Smooth muscle cell (in vitro differentiated cells): Measurements from ENCODE around the gene RBM34. TPM values are rescaled to one million over a fixed set of nuclear protein-coding genes. Genes with fewer than 3 reads are reported as not detected.

Source experiments
- DNase-seq: peaks from one replicate; lab custom pipeline; 2025; ENCODE audit not compliant: unreplicated experiment; lab: John Stamatoyannopoulos, UW
- H2AFZ ChIP-seq: fragments of 200-600 bp; sonication (generic); 2 replicates; pipeline ENCODE4 v1.6.0; 2016; ENCODE audit warnings: antibody characterized with exemption, low read depth, mild to moderate bottlenecking
- H3F3A ChIP-seq: fragments of 200-600 bp; sonication (generic); 2 replicates; pipeline ENCODE4 v1.6.0; 2017; ENCODE audit warnings: antibody characterized with exemption, low read depth
- H3K27ac ChIP-seq: fragments of 200-600 bp; sonication (generic); 2 replicates; pipeline ENCODE4 v1.5.1; 2016; ENCODE audit warnings: low read depth, mild to moderate bottlenecking
- H3K27me3 ChIP-seq: fragments of 200-600 bp; sonication (generic); 2 replicates; pipeline ENCODE4 v1.6.1; 2016; ENCODE audit warnings: low read depth, mild to moderate bottlenecking
- H3K36me3 ChIP-seq: fragments of 200-600 bp; sonication (generic); 2 replicates; pipeline ENCODE4 v1.5.1; 2016; ENCODE audit warnings: low read depth
- H3K4me1 ChIP-seq: fragments of 200-600 bp; sonication (generic); 2 replicates; pipeline ENCODE4 v1.5.1; 2016; ENCODE audit warnings: low read depth
- H3K4me2 ChIP-seq: fragments of 200-600 bp; sonication (generic); 2 replicates; pipeline ENCODE4 v1.6.0; 2016; ENCODE audit warnings: mild to moderate bottlenecking
- H3K4me3 ChIP-seq: fragments of 200-600 bp; sonication (generic); 2 replicates; pipeline ENCODE4 v1.5.1; 2016; ENCODE audit warnings: mild to moderate bottlenecking
- H3K79me2 ChIP-seq: fragments of 200-600 bp; sonication (generic); 2 replicates; pipeline ENCODE4 v1.6.0; 2016; ENCODE audit warnings: low read depth, mild to moderate bottlenecking
- H3K9ac ChIP-seq: fragments of 200-600 bp; sonication (generic); 2 replicates; pipeline ENCODE4 v1.6.0; 2016; ENCODE audit warnings: low read depth
- H3K9me3 ChIP-seq: fragments of 200-600 bp; sonication (generic); replicated peaks from 2 replicates; pipeline ENCODE4 v1.5.1; 2016; ENCODE audit warnings: low read depth
- H4K20me1 ChIP-seq: fragments of 200-600 bp; sonication (generic); 2 replicates; pipeline ENCODE4 v1.6.0; 2016; ENCODE audit warnings: low read depth
- CTCF ChIP-seq: fragments of 200-600 bp; sonication (generic); IDR thresholded peaks from 2 replicates; pipeline ENCODE4 v1.5.1; 2017; ENCODE audit warnings: borderline replicate concordance, mild to moderate bottlenecking, antibody characterized with exemption; ENCODE audit not compliant: insufficient read depth, poor library complexity, severe bottlenecking
- WGBS: methylation state at CpG from one replicate; pipeline ENCODE4 v1.1.7; 2016; ENCODE audit warnings: low lambda C conversion rate; 5-methylcytosine and 5-hydroxymethylcytosine counted together
- polyA plus RNA-seq: library from polyadenylated mRNA; unstranded; fragments of >200 nt; fragmentation: Nextera tagmentation; extraction: Ambion mirVana; gene quantifications from 2 replicates; pipeline ENCODE4 v1.2.1, GENCODE V29; 2016
- total RNA-seq: library from RNA; depleted of rRNA; stranded (reverse); fragments of >200 nt; gene quantifications from 2 replicates; pipeline ENCODE4 v1.2.3, GENCODE V29; 2014

RBM34 gene
- total and polyA plus RNA-seq, 2 experiments from 2014 or later: 59.9 to 68.0 TPM

DNA sequence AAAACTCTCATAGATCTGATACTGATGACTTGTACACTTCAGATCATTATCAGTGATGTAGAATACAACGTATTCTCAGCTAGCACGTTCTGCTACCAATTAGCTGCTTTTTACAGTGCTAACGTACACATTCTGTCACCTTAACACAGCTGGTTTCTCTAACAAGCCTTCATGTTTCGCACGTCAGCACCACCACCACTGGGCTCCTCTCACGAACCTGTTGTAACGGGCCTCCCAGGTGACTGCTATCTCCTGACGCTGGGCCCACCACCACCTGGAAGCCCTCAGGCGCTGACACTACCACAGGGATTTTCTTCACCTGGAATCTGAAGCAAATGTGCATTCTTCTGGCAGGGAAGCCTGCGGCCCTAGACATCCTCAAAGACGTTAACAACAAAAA, 52.2 kb downstream of the RBM34 start:
- H3F3A ChIP-seq: peaks cover 54% of the 10 kb centered on the region
- peaks cover 26% of the 10 kb centered on the region for H3K36me3 ChIP-seq
- no peak overlapping the region for H3K4me3 ChIP-seq
- no peaks in the 10 kb centered on the region for H3K27me3 ChIP-seq
- no peak for DNase-seq
- peaks cover 15% of the 10 kb centered on the region for H3K79me2 ChIP-seq
- no peaks in the 10 kb centered on the region for H3K9me3 ChIP-seq
- H3K27ac ChIP-seq: no peak overlapping the region
- peaks cover 48% of the 10 kb centered on the region for H4K20me1 ChIP-seq
- 88% methylated on average over 11 of the region's 11 CpGs for WGBS
- no peak for TF ChIP-seq CTCF
- no peak overlapping the region for H2AFZ ChIP-seq
- no peak overlapping the region for H3K4me2 ChIP-seq
- H3K4me1 ChIP-seq: peaks cover 5% of the 10 kb centered on the region
- H3K9ac ChIP-seq: no peak overlapping the region

GRCh38 chr1:235108185-235108593, 52.9 kb downstream of the RBM34 start:
- H3K9me3 ChIP-seq: no peaks in the 10 kb centered on the region
- H2AFZ ChIP-seq: no peak overlapping the region
- no peak overlapping the region for H3K4me2 ChIP-seq
- H3K4me1 ChIP-seq: peaks cover 5% of the 10 kb centered on the region
- H4K20me1 ChIP-seq: peaks cover 42% of the 10 kb centered on the region
- no peak for DNase-seq
- no peaks in the 10 kb centered on the region for H3K27me3 ChIP-seq
- 100% methylated on average over 1 of the region's 1 CpG for WGBS
- TF ChIP-seq CTCF: no peak
- no peak overlapping the region for H3K27ac ChIP-seq
- peaks cover 9% of the 10 kb centered on the region for H3K79me2 ChIP-seq
- H3K36me3 ChIP-seq: peaks cover 19% of the 10 kb centered on the region
- peaks cover 47% of the 10 kb centered on the region for H3F3A ChIP-seq
- H3K4me3 ChIP-seq: no peak overlapping the region
- H3K9ac ChIP-seq: no peak overlapping the region

GRCh38 chr1:235107368-235108184, 53.5 kb downstream of the RBM34 start:
- Histone ChIP-seq H3F3A (peaks cover 46% of the 10 kb centered on the region), H3K79me2 (peaks cover 5% of the 10 kb centered on the region), H3K4me3 (no peak overlapping the region), H3K4me1 (peaks cover 5% of the 10 kb centered on the region), H3K27ac (no peak overlapping the region), H2AFZ (no peak overlapping the region), H3K36me3 (peaks cover 14% of the 10 kb centered on the region), H3K27me3 (no peaks in the 10 kb centered on the region), H3K9ac (no peak overlapping the region), H4K20me1 (peaks cover 35% of the 10 kb centered on the region), H3K9me3 (no peaks in the 10 kb centered on the region), H3K4me2 (no peak overlapping the region)
- WGBS: 96% methylated on average over 16 of the region's 16 CpGs
- no peak for TF ChIP-seq CTCF
- DNase-seq: no peak

DNA sequence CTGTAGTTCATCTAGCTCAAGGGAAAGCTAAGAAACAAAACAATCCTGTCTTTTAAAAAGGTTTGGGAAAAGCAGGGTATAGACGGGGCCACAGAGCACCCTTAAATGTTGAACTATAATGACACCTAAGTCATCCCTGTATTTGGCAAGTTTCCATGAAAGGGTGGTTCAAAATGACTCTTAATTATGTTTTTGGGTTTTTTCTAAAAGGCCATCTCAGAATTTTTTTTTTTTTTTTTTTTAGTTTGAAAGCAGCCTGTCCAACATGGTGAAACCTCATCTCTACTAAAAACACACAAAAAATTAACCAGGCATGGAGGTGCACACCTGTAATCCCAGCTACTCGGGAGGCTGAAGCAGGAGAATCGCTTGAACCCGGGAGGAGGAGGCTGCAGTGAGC, 54.6 kb downstream of the RBM34 start:
- no peaks in the 10 kb centered on the region for H3K27me3 ChIP-seq
- H2AFZ ChIP-seq: no peak overlapping the region
- peaks cover 8% of the 10 kb centered on the region for H3K36me3 ChIP-seq
- H3K79me2 ChIP-seq: no peaks in the 10 kb centered on the region
- no peaks in the 10 kb centered on the region for H3K9me3 ChIP-seq
- H3K4me3 ChIP-seq: no peak overlapping the region
- no peak overlapping the region for H3K4me2 ChIP-seq
- TF ChIP-seq CTCF: no peak
- WGBS: 98% methylated on average over 4 of the region's 4 CpGs
- H4K20me1 ChIP-seq: peaks cover 24% of the 10 kb centered on the region
- DNase-seq: no peak
- peaks cover 46% of the 10 kb centered on the region for H3F3A ChIP-seq
- no peak overlapping the region for H3K27ac ChIP-seq
- H3K4me1 ChIP-seq: peaks cover 5% of the 10 kb centered on the region
- no peak overlapping the region for H3K9ac ChIP-seq
